DMS 273 (cell line): Measurements from ENCODE around the gene PCYT1A.
"Not testable (repeated sequence)": the region's sequence is repeated elsewhere in the genome, so short reads cannot be mapped to it uniquely, and the experiment has no call there.

Experiments
- DNase-seq: peaks from one replicate; lab custom pipeline; 2025; ENCODE audit not compliant: unreplicated experiment; lab: John Stamatoyannopoulos, UW

PCYT1A gene

DNA sequence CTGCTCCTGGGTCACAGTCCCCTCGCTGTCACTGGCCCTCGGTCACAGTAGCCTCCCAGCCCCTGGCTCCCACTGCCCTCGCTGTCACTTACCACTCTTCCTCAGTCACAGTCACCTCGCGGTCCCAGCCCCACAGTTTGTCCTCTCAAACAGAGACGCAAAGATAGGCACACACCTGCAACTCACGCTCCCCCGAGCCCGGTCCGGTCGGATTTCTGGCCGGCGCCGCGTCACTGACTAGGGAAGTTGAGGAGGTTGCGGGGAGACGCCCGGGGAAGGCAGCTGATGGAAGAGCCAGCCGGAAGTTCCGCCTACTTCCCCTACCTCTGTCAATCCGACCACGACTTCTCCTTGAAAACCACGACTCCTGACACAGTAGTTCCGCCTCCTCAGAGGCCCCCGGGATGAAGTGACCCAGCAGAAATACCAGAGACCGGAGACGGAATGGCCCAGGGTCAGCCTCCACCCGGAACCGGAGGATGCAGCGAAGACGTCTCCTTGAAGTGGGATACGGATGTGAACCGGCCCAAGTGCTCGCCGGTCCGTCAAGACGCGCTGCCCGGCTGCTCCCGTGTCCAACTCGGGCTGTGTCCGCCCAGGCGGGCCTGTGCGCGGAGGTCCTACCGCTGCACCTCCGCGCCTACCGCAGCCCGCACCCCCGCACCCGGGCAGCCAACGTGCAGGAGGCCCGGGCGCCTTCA lies at the start of gene PCYT1A:
Gene PCYT1A (minus strand): TSS at position 287 of the 701 bp plus-strand sequence. CDS start 17,195 bp downstream, outside the sequence.
- DNase-seq = peak; percentile 98

DNA sequence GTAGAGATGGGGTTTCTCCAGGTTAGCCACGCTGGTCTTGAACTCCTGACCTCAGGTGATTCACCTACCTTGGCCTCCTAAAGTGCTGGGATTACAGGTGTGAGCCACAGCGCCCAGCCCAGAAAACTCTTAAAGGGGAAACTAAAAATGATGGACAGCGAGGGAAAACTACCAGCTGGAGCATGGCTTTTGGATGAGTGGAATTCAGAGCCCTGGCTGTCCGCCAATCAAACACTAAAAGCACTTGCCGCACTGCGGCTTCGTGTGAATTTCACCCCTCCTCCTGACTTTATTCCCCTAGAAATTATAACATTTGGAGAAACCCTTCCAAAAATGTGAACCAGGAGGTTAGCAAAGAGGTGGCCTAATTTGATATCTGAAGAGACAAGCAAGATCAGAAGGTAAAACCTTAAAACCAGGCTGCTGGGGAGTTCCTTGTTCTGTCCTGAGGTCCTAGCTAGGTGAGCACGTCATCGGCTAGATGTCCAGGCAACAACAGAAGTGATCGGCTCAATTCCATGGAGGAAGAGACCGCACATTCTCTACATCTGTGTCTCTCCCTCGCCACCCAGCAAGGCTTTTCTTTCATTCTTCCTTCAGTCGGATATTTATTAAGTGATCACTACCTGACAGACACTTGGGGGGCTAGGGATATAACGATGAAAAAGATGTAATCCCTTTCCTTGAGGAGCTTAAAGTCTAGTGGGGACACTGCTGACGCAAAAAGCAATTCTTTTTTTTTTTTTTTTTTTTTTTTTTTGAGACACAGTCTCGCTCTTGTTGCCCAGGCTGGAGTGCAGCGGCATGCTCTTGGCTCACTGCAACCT lies 49.0 kb upstream of the PCYT1A start:
- peak; percentile 67 for DNase-seq

DNA sequence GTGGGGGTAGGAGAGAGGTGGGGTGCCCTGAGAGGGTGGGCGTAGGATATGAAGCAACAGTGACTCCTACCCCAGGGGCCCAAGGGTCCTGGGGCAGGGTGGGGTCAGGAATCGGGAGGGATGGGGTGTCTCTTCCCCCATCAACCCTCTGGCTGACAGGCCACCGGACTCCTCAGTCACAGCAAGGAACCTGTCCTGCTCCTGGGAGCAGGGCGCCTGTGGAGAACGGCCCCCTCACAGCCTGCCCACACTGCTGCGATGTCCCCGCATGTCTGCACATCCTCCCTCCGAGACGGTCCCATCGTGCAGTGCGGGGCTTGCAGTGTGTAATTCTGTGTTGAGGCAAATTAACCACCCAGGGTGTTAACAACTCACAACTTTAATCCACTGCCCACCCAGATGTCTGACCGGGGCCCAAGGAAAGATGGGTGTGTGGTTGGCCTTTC lies 48.0 kb upstream of the PCYT1A start:
- no peak for DNase-seq

GRCh38 chr3:196334982-196335381 lies 47.5 kb upstream of the PCYT1A start:
- no peak for DNase-seq

GRCh38 chr3:196332168-196332567 lies 44.6 kb upstream of the PCYT1A start:
- no peak for DNase-seq

GRCh38 chr3:196327405-196327804 lies 39.9 kb upstream of the PCYT1A start:
- DNase-seq = no peak

GRCh38 chr3:196326936-196327335 lies 39.4 kb upstream of the PCYT1A start:
- no peak for DNase-seq

DNA sequence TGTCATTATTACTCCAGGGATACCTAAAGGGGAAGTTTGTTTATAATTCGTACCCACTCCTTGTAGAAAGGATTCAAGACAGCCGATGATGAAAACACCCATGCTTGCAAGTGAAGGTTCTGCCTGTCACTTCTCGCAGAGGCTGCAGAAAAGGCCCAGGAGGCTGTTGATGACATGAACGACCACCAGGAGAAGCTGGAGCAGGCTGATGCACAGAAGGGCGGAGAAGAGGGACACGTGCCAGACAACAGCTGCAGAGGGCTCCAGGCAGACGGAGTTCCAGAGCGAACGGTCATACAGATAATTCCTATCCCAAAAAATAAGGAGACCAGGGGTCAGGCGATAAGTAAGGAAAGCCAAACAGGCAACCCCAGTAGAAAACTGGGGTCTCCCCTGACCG lies 36.2 kb upstream of the PCYT1A start:
- DNase-seq = peak; percentile 96

DNA sequence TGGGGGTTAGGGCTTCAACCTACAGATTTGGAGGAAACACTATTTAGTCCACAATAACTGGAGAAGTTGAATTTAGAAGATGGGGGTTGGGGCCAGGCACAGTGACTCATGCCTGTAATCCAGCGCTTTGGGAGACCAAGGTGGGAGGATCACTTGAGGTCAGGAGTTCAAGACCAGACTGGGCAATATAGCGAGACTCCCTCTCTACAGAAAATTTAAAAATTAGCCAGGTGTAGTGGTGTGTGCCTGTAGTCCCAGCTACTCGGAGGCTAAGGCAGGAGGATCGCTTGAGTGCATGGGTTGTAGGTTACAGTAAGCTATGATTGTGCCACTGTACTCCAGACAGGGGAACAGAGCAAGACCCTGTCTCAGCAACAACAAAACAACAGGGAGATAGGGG lies 35.5 kb upstream of the PCYT1A start:
- no peak for DNase-seq

DNA sequence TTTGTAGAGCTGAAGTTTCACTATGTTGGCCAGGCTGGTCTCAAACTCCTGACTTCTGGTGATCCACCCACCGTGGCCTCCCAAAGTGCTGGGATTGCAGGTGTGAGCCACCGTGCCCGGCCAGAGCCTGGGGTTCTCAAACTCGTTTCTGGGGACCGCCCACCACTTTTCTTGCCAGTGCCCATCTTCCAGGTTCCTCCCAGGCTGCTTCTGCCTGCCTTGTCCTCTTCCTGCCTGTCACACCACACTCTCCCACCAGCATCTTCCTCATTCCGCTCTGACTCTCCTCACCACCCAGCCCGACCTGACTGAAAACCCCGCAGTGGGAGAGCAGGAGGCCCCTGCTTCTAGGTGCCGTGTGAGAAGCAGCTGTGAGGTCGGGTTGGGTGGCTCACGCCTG lies 33.6 kb upstream of the PCYT1A start:
- DNase-seq = no peak

DNA sequence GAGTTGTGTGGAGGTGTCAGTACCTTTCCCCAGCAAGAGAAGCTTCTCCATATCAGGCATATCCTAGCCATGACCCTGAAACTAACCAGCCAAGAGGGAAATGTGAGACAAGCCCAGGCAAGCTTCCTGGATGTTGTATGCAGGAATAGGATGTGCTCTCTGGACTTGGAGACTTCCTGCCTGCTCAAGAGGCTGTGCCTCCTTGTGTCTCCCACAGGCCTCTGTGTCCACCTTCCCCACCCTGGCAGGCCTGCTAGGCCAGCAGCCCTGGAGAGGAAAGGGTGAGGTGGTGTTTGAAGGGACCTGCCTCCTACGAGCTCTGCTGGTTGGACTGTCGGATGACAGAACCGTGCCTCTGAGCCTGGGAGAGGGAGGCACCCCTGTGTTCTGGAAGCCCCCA lies 32.6 kb upstream of the PCYT1A start:
- peak; percentile 57 for DNase-seq

GRCh38 chr3:196317687-196318467 lies 30.4 kb upstream of the PCYT1A start, which contains the start of gene DYNLT2B:
Gene DYNLT2B, minus strand, starts transcription at chr3:196318240. Its CDS starts 88 bp downstream, at chr3:196318152.
- DNase-seq = peak; percentile 98

GRCh38 chr3:196316799-196317686 lies 29.5 kb upstream of the PCYT1A start:
- not testable (repeated sequence) for DNase-seq

DNA sequence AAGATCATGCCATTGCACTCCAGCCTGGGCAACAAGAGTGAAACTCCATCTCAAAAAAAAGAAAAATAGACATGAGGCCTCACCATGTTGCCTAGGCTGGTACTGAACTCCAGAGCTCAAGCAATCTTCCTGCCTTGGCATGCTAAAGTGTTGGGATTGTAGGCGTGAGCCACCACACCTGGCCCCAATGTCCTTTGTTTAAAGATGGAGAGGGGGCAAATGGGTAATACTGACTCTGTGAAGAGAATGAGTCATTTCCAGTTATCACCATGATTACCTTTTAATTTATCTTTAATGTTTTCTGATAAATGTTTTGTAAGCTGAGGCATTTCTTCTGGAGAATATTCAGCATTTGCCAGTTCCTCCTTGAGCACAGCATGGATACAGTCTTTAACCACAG lies 28.3 kb upstream of the PCYT1A start:
- DNase-seq = no peak

DNA sequence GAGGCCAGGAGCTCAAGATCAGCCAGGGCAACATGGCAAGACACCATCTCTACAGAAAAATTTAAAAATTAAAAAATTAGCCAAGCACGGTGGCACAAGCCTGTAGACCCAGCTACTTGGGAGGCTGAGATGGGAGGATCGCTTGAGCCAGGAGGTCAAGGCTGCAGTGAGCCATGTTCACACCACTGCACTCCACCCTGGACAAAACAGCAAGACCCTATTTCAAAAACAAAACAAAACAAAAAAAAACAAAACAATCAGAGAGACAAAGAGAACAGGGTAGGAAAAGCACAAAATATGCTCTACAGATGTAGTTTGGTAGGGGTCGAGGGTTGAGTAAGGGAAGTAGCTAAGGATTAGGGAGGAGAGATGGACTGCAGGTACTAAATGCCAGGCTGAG lies 27.1 kb upstream of the PCYT1A start:
- DNase-seq = no peak

- DNase-seq = not testable (repeated sequence)
These were observed 26.6 kb upstream of the PCYT1A start for GRCh38 chr3:196314086-196314485.

- not testable (repeated sequence) for DNase-seq
These were observed 15.4 kb upstream of the PCYT1A start for GRCh38 chr3:196302960-196303359.

DNA sequence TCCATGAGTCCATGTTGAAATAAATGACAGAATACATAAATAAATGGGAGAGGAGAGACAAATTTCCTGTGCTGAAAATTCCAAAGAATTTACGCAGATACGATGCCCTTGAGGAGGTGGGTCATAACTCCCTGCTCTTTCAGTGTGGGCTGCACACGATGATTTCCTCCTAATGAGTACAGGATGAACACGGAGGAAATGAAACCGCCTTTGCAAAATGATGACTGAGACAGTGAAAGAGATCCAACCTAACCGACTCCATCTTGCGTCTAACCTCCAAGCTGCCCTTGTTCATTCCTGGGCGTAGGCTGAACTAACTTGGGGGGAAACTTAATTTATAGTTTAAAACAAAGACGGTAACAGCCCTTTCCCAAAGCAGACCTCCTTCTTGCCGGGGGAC lies 15.0 kb upstream of the PCYT1A start:
- DNase-seq = not testable (repeated sequence)

- no peak for DNase-seq
These were observed 11.0 kb upstream of the PCYT1A start for GRCh38 chr3:196298521-196298920.

DNA sequence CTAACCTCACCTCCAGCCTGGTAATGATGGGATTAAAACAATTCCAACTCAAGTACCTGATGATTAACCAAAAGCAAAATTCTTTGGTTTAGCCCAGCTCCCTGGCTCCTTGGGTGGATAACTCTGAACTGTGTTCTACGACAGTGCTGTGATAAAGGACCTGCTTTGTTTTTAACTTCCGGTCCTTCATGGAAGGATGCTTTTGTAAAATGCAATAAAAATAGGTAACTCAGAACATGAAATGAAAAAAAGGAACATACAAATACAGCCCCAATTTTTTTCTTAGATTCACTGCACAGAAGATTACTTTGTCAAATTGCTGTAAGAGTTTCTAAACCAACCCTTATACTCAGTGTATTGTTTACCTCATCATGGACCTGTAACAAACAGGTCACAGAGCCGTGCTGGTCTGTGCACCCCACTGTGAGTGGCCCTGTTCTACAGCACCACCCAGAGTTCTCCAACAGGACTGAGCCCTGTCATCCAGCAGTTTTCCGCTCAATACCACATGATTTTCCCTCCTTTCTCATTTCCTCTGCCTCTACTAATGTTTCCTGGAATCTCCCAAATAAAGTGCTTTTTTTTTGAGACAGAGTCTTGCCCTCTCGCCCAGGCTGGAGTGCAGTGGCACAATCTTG lies 4.9 kb upstream of the PCYT1A start:
- DNase-seq = no peak
